Endothelial cell (in vitro differentiated cells): ENCODE data around the gene GREB1L. TPM values are rescaled to one million over a fixed set of nuclear protein-coding genes. Genes with fewer than 3 reads are reported as not detected.

ENCODE experiments used
- DNase-seq: peaks from one replicate; pipeline ENCODE4 v3.0.0; 2021; ENCODE audit warnings: low spot score
- H3K27ac Mint-ChIP-seq: one replicate; pipeline ENCODE4 v1.8.0; 2021; ENCODE audit warnings: mixed read lengths, inconsistent platforms; ENCODE audit not compliant: unreplicated experiment
- H3K27me3 Mint-ChIP-seq: one replicate; pipeline ENCODE4 v1.8.0; 2021; ENCODE audit warnings: mild to moderate bottlenecking, moderate library complexity, mixed read lengths, inconsistent platforms; ENCODE audit not compliant: unreplicated experiment
- H3K36me3 Mint-ChIP-seq: one replicate; pipeline ENCODE4 v1.8.0; 2021; ENCODE audit warnings: mild to moderate bottlenecking, low read depth, mixed read lengths, inconsistent platforms; ENCODE audit not compliant: unreplicated experiment
- H3K4me1 Mint-ChIP-seq: one replicate; pipeline ENCODE4 v1.8.0; 2021; ENCODE audit warnings: mild to moderate bottlenecking, mixed read lengths, inconsistent platforms; ENCODE audit not compliant: unreplicated experiment
- H3K4me3 Mint-ChIP-seq: one replicate; pipeline ENCODE4 v1.8.0; 2021; ENCODE audit warnings: mild to moderate bottlenecking, mixed read lengths, inconsistent platforms; ENCODE audit not compliant: unreplicated experiment
- H3K9me3 Mint-ChIP-seq: one replicate; pipeline ENCODE4 v1.8.0; 2021; ENCODE audit warnings: mixed read lengths, inconsistent platforms; ENCODE audit not compliant: unreplicated experiment
- CTCF ChIP-seq: fragments of 200-600 bp; sonication (generic); IDR thresholded peaks from one replicate; pipeline ENCODE4 v1.5.0; 2021; ENCODE audit warnings: antibody characterized with exemption; ENCODE audit not compliant: unreplicated experiment
- total RNA-seq: library from RNA; stranded (reverse); fragmentation: NEBNext Ultra II Directional; extraction: Animal tissue kit (Norgen Biotek cat#: 25700); gene quantifications from one replicate; pipeline ENCODE4 v1.2.1, GENCODE V29; 2021; ENCODE audit not compliant: unreplicated experiment

Gene GREB1L
- total RNA-seq, 1 donor from 2014 or later, result 105 TPM

GRCh38 chr18:21293479-21293878 lies 51.4 kb downstream of the GREB1L start:
- Mint-ChIP-seq H3K36me3 (peaks cover 9% of the 10 kb centered on the region), H3K9me3 (no peaks in the 10 kb centered on the region), H3K27me3 (peaks cover under 1% of the 10 kb centered on the region), H3K27ac (no peak overlapping the region), H3K4me3 (no peak overlapping the region), H3K4me1 (peaks cover 29% of the 10 kb centered on the region)
- no peak for TF ChIP-seq CTCF
- DNase-seq, result no peak

- no peak overlapping the region for H3K27ac Mint-ChIP-seq
- peaks cover 9% of the 10 kb centered on the region for H3K36me3 Mint-ChIP-seq
- no peak for TF ChIP-seq CTCF
- no peaks in the 10 kb centered on the region for H3K27me3 Mint-ChIP-seq
- H3K9me3 Mint-ChIP-seq, result no peaks in the 10 kb centered on the region
- peaks cover 37% of the 10 kb centered on the region for H3K4me1 Mint-ChIP-seq
- no peak for DNase-seq
- H3K4me3 Mint-ChIP-seq, result no peak overlapping the region
These were observed 53.1 kb downstream of the GREB1L start for GRCh38 chr18:21295101-21295500.

- peaks cover 9% of the 10 kb centered on the region for H3K36me3 Mint-ChIP-seq
- H3K27me3 Mint-ChIP-seq, result no peaks in the 10 kb centered on the region
- no peak overlapping the region for H3K4me3 Mint-ChIP-seq
- no peaks in the 10 kb centered on the region for H3K9me3 Mint-ChIP-seq
- TF ChIP-seq CTCF, result no peak
- peaks cover 44% of the 10 kb centered on the region for H3K4me1 Mint-ChIP-seq
- DNase-seq, result no peak
- H3K27ac Mint-ChIP-seq, result no peak overlapping the region
These were observed 54.0 kb downstream of the GREB1L start for GRCh38 chr18:21296045-21296444.

- Mint-ChIP-seq H3K9me3 (no peaks in the 10 kb centered on the region), H3K4me3 (no peak overlapping the region), H3K4me1 (peaks cover 55% of the 10 kb centered on the region), H3K27ac (peak overlapping the region; percentile 34), H3K27me3 (peaks cover 1% of the 10 kb centered on the region), H3K36me3 (peaks cover 9% of the 10 kb centered on the region)
- no peak for DNase-seq
- no peak for TF ChIP-seq CTCF
These were observed 56.3 kb downstream of the GREB1L start for GRCh38 chr18:21298351-21298750.

GRCh38 chr18:21300035-21300907 lies 58.2 kb downstream of the GREB1L start:
- H3K27me3 Mint-ChIP-seq, result peaks cover 1% of the 10 kb centered on the region
- DNase-seq, result no peak
- H3K4me1 Mint-ChIP-seq, result peaks cover 73% of the 10 kb centered on the region
- H3K27ac Mint-ChIP-seq, result peak overlapping the region; percentile 97
- TF ChIP-seq CTCF, result no peak
- no peaks in the 10 kb centered on the region for H3K9me3 Mint-ChIP-seq
- peaks cover 11% of the 10 kb centered on the region for H3K36me3 Mint-ChIP-seq
- no peak overlapping the region for H3K4me3 Mint-ChIP-seq
